ENCODE results near the gene ARGLU1.

DNA sequence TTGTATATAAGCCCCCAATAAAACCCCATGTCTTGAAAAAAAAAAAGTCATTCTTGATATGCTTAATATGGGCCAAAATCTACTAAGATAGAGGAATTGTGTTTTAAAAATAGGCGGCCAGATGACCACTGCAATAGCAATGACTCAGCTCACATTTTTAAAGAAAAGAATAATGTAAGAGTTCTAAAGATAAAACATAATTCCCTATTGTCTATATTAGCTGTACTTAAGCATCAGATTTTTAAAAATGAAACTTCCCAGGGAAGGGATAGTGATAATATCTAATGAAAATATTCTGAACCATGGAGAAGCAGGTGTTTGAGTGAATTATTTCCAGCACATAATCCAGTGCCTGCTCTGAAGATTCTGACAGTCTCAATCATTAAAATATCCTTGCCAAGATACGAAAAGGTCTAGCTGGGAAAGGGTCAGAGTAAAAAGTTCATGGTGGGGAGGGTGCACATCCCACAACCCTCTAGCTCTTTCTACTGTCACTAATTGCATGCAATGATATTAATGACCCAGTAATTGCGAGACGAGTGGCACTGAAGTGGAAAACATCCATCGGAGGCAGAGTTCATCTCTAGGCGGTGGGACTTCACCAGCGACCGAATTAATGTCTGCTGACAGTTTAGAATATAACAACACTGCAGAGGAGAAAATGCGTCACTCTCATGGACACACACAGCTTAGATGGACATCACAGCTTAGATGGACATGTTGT is 64.0 kb downstream of the ARGLU1 start:
- TF ChIP-seq, protein P1, sequence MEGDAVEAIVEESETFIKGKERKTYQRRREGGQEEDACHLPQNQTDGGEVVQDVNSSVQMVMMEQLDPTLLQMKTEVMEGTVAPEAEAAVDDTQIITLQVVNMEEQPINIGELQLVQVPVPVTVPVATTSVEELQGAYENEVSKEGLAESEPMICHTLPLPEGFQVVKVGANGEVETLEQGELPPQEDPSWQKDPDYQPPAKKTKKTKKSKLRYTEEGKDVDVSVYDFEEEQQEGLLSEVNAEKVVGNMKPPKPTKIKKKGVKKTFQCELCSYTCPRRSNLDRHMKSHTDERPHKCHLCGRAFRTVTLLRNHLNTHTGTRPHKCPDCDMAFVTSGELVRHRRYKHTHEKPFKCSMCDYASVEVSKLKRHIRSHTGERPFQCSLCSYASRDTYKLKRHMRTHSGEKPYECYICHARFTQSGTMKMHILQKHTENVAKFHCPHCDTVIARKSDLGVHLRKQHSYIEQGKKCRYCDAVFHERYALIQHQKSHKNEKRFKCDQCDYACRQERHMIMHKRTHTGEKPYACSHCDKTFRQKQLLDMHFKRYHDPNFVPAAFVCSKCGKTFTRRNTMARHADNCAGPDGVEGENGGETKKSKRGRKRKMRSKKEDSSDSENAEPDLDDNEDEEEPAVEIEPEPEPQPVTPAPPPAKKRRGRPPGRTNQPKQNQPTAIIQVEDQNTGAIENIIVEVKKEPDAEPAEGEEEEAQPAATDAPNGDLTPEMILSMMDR (IDR thresholded peaks at IDR 0.05; ENCODE audit: insufficient read depth, low read length, poor library complexity, severe bottlenecking), result no peak
- TF ChIP-seq EZH2phosphoT487 (conservative IDR thresholded peaks at IDR 0.05; ENCODE audit: low read length), result no peak
